Epithelial cell of esophagus (primary cell): ENCODE measurements around the gene PARL.

Source experiments
- DNase-seq: peaks from one replicate; pipeline ENCODE4 v3.0.0; 2010; ENCODE audit warnings: low read depth
- H3K4me3 ChIP-seq: 2 replicates; pipeline ENCODE4 v1.5.1; 2011; ENCODE audit warnings: mild to moderate bottlenecking, low read length, control low read depth
- TF ChIP-seq, protein P1 (sequence below): IDR thresholded peaks from 2 replicates; pipeline ENCODE4 v1.5.1; 2011; ENCODE audit warnings: low read depth, mild to moderate bottlenecking, low read length, control low read depth, inconsistent platforms; ENCODE audit not compliant: insufficient read depth; ENCODE audit errors: missing control alignments

The PARL gene

DNA sequence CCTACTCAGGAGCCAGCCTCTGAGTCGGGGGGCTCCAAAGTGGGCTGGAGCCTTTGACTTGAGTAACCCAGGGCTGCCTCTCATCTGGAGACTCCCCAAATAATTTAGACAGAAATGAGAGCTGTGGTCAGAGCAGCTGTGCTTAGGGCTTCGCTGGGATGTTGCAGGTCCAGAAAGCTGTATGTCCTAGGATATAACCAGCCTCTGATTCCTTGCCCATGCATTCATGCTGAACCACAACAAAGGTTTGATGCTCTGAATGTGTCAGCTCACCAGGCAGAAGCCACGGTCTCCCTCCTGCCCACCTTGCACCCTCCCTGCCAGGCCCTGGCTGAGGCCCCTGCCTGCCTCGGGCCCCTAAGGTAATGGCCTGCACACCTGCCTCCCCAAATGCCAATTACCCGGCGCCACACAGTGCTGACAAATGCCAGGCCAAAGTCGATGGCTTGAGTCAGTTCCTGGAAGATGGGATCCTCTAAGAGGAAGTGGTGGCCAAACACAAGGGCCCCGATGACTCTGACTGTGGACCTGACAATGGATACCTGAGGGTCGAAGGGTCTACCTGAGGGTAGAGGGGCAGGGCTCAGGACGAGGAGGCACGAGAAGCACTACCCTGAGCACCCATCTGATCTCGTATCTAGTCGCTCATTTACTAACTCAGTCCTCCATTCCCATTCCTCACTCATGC lies 21.7 kb upstream of the PARL start:
- no peak for DNase-seq
- TF ChIP-seq, protein P1, sequence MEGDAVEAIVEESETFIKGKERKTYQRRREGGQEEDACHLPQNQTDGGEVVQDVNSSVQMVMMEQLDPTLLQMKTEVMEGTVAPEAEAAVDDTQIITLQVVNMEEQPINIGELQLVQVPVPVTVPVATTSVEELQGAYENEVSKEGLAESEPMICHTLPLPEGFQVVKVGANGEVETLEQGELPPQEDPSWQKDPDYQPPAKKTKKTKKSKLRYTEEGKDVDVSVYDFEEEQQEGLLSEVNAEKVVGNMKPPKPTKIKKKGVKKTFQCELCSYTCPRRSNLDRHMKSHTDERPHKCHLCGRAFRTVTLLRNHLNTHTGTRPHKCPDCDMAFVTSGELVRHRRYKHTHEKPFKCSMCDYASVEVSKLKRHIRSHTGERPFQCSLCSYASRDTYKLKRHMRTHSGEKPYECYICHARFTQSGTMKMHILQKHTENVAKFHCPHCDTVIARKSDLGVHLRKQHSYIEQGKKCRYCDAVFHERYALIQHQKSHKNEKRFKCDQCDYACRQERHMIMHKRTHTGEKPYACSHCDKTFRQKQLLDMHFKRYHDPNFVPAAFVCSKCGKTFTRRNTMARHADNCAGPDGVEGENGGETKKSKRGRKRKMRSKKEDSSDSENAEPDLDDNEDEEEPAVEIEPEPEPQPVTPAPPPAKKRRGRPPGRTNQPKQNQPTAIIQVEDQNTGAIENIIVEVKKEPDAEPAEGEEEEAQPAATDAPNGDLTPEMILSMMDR = no peak
- no peak overlapping the region for H3K4me3 ChIP-seq

DNA sequence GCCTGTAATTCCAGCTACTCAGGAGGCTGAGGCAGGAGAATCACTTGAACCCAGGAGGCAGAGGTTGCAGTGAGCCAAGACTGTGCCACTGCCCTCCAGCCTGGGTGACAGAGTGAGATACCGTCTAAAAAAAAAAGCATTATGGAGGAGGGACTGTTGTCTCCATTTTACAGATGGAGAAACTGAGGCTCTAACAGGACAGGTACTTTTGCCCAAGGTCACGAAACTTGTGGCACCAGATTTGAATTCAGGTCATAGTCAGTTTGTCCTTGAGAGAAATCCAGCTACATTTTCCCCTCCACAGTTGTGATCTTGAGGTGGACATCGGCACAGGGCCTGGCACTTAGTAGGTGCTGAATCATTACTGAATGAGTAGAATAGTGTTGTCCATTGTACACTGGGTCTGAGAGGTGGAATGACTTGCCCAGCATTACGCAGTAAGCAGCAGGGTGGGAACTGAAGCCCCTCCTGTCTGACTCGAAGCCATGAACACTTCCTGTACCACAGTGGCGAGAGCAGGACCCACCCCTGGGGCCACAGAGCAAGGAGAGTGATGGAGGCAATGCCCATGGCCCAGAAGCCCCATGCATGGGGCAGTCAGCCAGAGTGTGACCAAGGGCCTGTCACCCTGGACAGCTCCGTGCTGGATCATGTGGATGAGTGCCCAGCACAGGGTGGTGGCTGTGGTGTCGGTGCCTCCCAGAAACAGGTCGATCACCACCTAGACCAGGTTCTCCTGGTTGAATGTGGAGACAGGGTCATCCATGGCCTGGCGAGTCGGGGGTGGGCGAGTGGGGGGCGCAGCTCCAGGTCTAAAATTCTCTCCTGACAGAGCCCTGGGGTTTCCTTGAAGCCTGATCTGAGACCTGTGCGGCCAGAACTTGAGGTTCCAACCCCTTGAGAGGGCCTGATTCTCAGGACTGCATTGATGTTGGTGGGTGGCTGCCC lies 20.4 kb upstream of the PARL start:
- TF ChIP-seq, protein P1 = no peak
- no peak overlapping the region for H3K4me3 ChIP-seq

DNA sequence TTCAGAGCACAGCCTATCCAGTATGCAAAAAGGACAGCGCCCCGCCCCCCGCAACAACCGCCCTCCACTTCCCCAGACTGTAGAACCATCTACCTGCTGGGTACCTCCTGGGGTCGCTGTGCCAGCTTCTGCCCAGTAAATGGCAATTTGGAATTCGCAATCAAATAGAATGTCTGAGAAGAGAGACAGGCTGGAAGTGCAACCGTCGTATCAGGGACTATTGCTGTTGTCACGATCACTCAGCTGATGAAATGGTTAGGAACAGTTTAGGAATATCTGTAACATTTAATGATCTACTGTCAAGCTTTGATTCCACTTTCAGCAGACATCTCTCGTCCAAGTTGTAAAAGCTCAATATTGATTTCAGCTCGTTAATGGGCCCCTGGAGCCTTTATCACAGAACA lies 13.3 kb upstream of the PARL start:
- TF ChIP-seq, protein P1 = no peak
- no peak for DNase-seq
- no peak overlapping the region for H3K4me3 ChIP-seq

More for the DNA sequence above, 20.4 kb upstream of the PARL start:
- no peak for DNase-seq

DNA sequence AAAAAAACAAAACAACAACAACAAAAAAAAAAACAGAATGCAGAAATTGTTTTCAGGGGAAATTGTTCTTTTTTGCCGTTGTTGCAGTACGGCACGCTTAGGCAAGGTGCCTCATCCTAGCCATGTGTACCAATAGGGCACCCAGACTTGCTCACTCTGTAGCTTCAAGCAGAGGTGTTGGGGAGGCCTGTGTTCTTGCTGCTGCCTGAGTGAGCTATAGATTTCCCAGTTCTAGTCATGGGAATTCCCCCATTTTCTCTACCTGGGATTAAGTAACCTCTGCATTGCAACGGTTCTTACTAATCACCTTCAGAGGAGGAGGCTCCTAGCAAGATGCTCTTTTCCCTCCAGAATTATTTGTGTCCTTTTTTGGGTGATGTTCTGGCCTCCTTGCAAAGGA lies 12.9 kb upstream of the PARL start:
- H3K4me3 ChIP-seq = no peak overlapping the region
- DNase-seq = peak; percentile 86
- TF ChIP-seq, protein P1 = no peak

DNA sequence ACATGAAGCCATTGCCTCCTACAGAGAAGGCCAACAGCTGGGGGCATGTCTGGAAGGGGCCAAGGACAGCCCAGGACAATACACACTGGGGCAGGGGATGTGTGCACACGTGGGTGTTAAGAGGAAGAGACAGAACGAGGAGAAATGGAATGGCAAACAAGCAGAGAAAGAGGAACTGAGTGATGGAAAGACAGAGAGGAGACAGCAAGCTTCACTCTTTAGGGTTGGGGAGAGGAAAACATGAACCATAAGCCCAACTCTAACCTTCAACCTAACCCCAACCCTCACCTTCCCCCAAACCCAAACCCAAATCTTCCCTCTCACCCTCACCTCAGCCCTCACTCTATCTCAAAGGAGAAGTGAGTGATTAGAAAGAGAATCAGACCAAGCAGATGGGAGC lies 11.9 kb upstream of the PARL start:
- no peak for DNase-seq
- TF ChIP-seq, protein P1 = no peak
- H3K4me3 ChIP-seq = no peak overlapping the region

DNA sequence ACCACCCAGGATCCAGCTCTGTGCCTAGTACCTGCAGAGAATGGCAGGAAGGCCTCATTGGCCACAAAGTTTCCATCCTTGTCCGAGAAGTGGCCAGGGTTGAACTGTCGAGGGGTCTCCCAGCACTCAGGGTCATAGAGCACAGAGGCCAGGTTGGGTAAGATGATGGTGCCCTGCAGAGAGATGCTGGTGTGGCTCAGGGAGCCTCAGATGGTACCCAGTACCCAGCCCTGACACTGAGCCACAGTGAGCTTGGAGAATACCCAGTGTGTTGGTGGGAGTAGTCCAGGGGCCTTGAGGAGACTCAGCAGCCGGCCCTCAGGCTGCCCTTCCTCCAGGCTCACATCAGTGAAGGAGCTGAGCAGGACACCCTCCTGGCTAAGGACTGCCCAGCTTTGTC lies 11.5 kb upstream of the PARL start:
- TF ChIP-seq, protein P1 = no peak
- no peak overlapping the region for H3K4me3 ChIP-seq

More for the DNA sequence above, 11.5 kb upstream of the PARL start:
- DNase-seq = no peak
